A673 (cell line): ENCODE results near the gene STYX.

Source experiments
- CTCF ChIP-seq: fragments of 300-800, 200-600 bp; sonication (generic); conservative IDR thresholded peaks from 2 replicates; pipeline ENCODE4 v1.5.1; 2017; ENCODE audit warnings: low read depth, mild to moderate bottlenecking, antibody characterized with exemption, low read length, moderate library complexity, mixed read lengths
- EZH2 ChIP-seq: fragments of 200-600 bp; sonication (generic); IDR thresholded peaks from 2 replicates; pipeline ENCODE4 v1.6.1; 2017; ENCODE audit warnings: borderline replicate concordance, low read depth, mild to moderate bottlenecking, mixed read lengths, antibody characterized with exemption, low read length; ENCODE audit not compliant: poor library complexity, severe bottlenecking

DNA sequence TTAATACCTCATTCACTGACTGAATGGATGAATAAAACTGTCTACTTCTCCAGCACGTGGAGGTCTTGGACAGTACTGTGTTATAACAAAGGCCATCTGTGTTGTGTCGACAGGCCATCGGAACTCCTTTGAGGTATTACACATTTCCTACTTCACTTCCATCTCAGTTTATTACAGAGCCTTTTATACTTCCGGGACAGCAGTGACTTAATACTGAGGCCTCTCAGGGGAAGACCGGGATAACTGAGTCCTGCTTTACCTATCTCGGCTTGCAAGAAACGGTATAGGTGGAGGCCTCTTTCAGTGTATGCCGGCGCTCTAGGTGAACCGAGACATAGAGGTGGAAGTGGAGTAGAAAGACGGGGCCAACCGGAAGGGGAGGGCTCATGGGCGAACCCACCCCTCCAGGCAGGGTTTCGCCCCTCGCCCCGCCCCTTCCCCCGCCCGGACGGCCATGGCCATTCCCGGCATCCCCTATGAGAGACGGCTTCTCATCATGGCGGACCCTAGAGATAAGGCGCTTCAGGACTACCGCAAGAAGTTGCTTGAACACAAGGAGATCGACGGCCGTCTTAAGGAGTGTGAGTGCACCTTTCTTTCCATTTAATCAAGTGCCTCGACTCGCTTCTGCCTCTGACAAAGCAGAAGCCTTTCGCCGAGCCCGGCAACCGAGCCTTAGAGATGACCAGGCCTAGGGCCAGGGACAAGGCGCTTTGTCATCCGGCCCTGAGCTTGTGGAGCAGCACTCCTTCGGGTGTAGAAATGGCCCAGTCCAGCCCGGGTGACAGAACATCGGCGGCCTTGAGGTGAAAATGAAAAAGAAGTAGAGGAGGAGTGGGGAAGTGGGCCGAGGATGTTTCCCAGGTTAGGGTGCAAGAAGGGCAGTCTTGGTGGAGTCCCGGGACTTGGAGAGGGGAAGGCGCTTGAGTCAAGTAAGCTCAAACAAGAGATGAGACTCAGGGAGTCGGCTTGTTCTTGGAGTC, 23.0 kb upstream of the STYX start, which contains the start of gene PSMC6:
- TF ChIP-seq CTCF: no peak
- TF ChIP-seq EZH2: no peak
